Duodenal mucosa (tissue), 2 donors: ENCODE results near the gene DUOX1.
A peak's percentile ranks its signal among the peaks of the same experiment; 100 is the strongest.

Source experiments
- H3K27ac ChIP-seq: one replicate; pipeline ENCODE4 v1.7.0; 2013; ENCODE audit warnings: low read depth, low read length
- H3K27me3 ChIP-seq, 2 donors: one replicate each; pipeline ENCODE4 v1.7.0; 2013; ENCODE audit warnings: low read length in 2 of 2, control low read depth in 1 of 2; ENCODE audit not compliant: insufficient read depth in 2 of 2, control insufficient read depth in 1 of 2
- H3K36me3 ChIP-seq, 2 donors: one replicate each; pipeline ENCODE4 v1.7.0; 2013; ENCODE audit warnings: low read length in 2 of 2, control low read depth in 1 of 2; ENCODE audit not compliant: insufficient read depth in 2 of 2, control insufficient read depth in 1 of 2
- H3K4me1 ChIP-seq, 2 donors: one replicate each; pipeline ENCODE4 v1.7.0; 2013; ENCODE audit warnings: low read length in 2 of 2, control low read depth in 1 of 2; ENCODE audit not compliant: insufficient read depth in 2 of 2, control insufficient read depth in 1 of 2
- H3K4me3 ChIP-seq, 2 donors: one replicate each; pipeline ENCODE4 v1.7.0; 2013; ENCODE audit warnings: low read length in 2 of 2, low read depth in 1 of 2
- H3K9ac ChIP-seq, 2 donors: one replicate each; pipeline ENCODE4 v1.7.0; 2013; ENCODE audit warnings: low read length in 2 of 2, low read depth in 1 of 2
- H3K9me3 ChIP-seq, 2 donors: one replicate each; pipeline ENCODE4 v1.7.0; 2013; ENCODE audit warnings: low read length in 2 of 2, control low read depth in 1 of 2; ENCODE audit not compliant: control insufficient read depth in 1 of 2

DUOX1 gene

GRCh38 chr15:45105586-45105985 is 24.2 kb upstream of the DUOX1 start:
- Histone ChIP-seq H3K9ac (no peak overlapping the region), H3K9me3 (no peaks in the 10 kb centered on the region), H3K4me3 (no peak overlapping the region), H3K27ac (no peak overlapping the region), H3K36me3 (no peaks in the 10 kb centered on the region), H3K27me3 (peaks cover 5 to 9% of the 10 kb centered on the region in 2 donors), H3K4me1 (no peaks in the 10 kb centered on the region)

- H3K27ac ChIP-seq, result no peak overlapping the region
- H3K27me3 ChIP-seq, result peaks cover 5 to 9% of the 10 kb centered on the region in 2 donors
- no peaks in the 10 kb centered on the region for H3K36me3 ChIP-seq
- H3K9ac ChIP-seq, result no peak overlapping the region
- H3K4me3 ChIP-seq, result no peak overlapping the region
- no peaks in the 10 kb centered on the region for H3K9me3 ChIP-seq
- H3K4me1 ChIP-seq, result no peaks in the 10 kb centered on the region
These were observed 23.6 kb upstream of the DUOX1 start for GRCh38 chr15:45106002-45106790.

DNA sequence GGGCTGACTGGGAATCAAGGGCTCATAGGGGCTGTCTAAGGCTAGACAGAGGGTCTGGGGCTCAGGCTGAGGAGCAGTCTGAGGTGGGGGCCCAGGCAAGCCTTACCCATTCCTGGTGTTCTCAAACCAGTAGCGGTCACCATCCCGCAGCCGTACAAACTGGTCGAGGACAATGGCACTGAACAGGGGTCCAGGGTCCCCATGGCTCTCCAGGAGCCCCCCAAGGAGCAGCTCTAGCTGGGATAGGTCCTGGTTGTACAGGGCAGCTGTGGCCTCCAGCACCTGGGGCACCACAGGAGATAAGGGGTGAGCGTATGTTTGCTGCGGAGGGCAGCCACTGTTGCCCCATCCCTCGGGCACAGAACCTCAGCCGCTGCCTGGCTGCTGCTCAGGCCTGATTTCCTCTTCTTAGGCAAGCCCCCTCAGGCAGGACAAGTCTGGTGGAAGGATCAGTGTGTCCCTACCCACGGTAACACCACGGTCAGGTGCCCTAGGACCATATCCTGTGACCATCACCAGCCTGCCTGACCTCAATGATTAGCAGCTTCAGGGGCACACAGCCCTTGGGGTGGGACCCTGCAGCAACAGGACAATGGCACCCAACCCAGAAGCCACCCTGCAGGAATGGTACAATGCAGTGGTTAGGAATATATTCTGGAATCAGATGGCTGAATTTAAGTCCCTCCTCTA is 21.7 kb upstream of the DUOX1 start:
- H3K27ac ChIP-seq, result no peak overlapping the region
- no peak overlapping the region for H3K9ac ChIP-seq
- H3K4me1 ChIP-seq, result peaks cover 6 to 10% of the 10 kb centered on the region in 2 donors
- no peaks in the 10 kb centered on the region for H3K36me3 ChIP-seq
- H3K27me3 ChIP-seq, result peaks cover 18 to 25% of the 10 kb centered on the region in 2 donors
- H3K9me3 ChIP-seq, result no peaks in the 10 kb centered on the region
- no peak overlapping the region for H3K4me3 ChIP-seq

DNA sequence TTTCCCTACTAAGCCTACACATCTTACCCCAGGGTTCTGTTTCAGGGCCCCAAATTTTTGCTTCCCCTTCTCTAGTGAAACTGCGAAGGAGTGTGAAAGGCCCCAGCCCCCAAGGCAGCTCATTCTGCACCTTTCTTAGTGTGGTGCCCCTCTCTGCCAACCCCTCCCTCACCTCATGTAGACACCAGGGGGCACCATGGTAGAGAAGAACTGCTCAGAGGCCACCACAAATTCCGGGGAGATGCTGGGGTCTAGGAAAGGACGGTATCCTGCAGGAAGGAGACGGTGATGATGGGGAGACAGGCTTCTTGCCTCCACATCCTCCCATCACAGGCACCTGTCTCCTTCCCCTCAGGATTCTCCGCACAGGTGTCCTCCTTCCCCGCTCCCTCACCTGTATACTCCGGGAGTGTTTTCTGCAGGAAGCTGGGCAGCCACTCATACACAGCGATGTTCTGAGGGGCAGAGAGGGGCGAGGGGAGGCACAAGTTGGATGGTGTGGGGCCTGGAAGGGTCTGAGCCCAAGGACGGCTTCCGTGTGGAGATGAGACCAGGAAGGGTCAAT is 19.5 kb upstream of the DUOX1 start:
- Histone ChIP-seq H3K27me3 (peaks cover 38 to 47% of the 10 kb centered on the region in 2 donors), H3K4me3 (no peak overlapping the region), H3K9me3 (no peaks in the 10 kb centered on the region), H3K36me3 (no peaks in the 10 kb centered on the region), H3K27ac (no peak overlapping the region), H3K4me1 (peaks cover 14 to 20% of the 10 kb centered on the region in 2 donors), H3K9ac (no peak overlapping the region)

DNA sequence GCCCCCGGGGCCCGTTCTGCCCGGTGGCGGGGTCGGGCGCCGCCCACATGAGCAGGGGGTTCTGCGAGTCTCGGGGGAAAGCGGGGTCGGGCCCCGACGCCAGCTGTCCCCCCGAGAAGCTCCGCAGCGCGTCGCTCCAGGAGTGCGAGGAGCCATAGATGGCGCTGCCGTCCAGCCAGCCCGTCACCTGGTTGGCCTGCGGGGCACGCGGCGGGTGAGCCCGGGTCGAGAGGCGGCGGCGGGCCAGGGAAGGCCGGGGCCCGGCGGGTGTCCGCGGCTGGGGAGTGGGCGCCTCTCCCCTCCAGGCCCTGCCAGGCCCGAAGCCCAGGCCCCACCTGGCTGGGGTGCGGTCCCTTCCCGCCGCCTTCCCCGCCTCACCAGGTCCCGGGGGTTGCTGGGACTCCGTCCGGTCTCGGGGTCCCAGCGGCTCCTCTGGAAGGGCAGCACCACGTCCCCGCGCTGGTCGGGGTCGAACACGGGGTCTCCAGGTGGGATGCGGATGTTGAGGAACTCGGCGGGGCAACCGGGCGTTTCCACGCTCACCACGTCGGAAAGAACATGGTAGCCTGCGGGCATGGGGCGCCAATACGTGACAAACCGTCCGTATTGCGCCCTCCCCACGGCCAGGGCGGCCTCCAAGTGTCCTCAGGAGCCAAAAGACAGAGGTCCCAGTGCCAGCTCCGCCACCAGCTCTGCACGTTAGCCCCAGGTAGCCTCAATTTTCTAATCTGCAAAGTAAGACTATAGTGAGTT is 18.2 kb upstream of the DUOX1 start:
- Histone ChIP-seq H3K4me1 (peaks cover 14 to 20% of the 10 kb centered on the region in 2 donors), H3K36me3 (no peaks in the 10 kb centered on the region), H3K9me3 (no peaks in the 10 kb centered on the region), H3K9ac (no peak overlapping the region), H3K4me3 (no peak overlapping the region), H3K27ac (no peak overlapping the region), H3K27me3 (peaks cover 50 to 60% of the 10 kb centered on the region in 2 donors)

GRCh38 chr15:45112143-45112590 is 17.6 kb upstream of the DUOX1 start:
- Histone ChIP-seq H3K27ac (no peak overlapping the region), H3K4me3 (peak overlapping the region in 1 of 2 donors; percentile 45), H3K36me3 (no peaks in the 10 kb centered on the region), H3K4me1 (peaks cover 18 to 20% of the 10 kb centered on the region in 2 donors), H3K9me3 (no peaks in the 10 kb centered on the region), H3K27me3 (peaks cover 56 to 66% of the 10 kb centered on the region in 2 donors), H3K9ac (no peak overlapping the region)

GRCh38 chr15:45112591-45113379 is 17.0 kb upstream of the DUOX1 start:
- peaks cover 62 to 72% of the 10 kb centered on the region in 2 donors for H3K27me3 ChIP-seq

DNA sequence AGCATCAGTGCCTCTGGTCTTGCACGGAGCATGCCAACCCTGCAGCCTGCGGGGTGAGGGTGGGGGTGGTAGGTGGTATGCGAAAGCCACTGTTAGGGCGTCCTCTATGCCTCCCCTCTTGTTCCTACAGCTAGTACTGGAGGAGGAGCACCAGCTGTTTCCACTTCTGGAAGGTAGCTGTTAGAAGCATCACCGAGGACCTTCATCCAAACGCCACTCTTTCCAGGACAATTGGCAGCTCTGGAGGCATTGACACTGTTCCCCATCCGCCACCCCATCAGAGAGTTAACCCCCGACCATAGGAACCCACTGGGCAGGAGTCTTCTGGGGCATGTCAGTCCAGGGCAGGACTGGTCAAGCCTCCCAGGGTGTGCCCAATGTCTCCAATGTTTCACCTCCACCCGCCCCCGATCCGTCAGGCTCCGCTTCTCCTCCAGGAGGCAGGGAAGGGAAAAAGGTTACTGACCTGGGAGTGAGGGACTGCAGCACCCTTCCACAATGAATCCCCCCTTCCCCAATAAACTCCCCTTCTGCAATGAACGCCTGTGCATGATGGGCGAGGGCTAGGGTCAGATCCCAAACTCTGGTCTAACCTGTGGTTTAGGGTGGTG is 16.3 kb upstream of the DUOX1 start:
- H3K9ac ChIP-seq, result no peak overlapping the region
- no peaks in the 10 kb centered on the region for H3K36me3 ChIP-seq
- H3K4me1 ChIP-seq, result peaks cover 18 to 26% of the 10 kb centered on the region in 2 donors
- H3K4me3 ChIP-seq, result no peak overlapping the region
- no peaks in the 10 kb centered on the region for H3K9me3 ChIP-seq
- H3K27ac ChIP-seq, result no peak overlapping the region
- peaks cover 64 to 73% of the 10 kb centered on the region in 2 donors for H3K27me3 ChIP-seq

More at GRCh38 chr15:45112591-45113379, 17.0 kb upstream of the DUOX1 start:
- Histone ChIP-seq H3K9me3 (no peaks in the 10 kb centered on the region), H3K4me3 (peak overlapping the region in 1 of 2 donors; percentile 45), H3K9ac (no peak overlapping the region), H3K4me1 (peaks cover 18 to 24% of the 10 kb centered on the region in 2 donors), H3K36me3 (no peaks in the 10 kb centered on the region), H3K27ac (no peak overlapping the region)
